ENCODE results near the gene POU6F2. TPM values are rescaled to one million over a fixed set of nuclear protein-coding genes. Genes with fewer than 3 reads are reported as not detected.

Gene POU6F2
- total and polyA plus RNA-seq, 2 of the 4 experiments (the other 2 are of a cell fraction) = not detected

DNA sequence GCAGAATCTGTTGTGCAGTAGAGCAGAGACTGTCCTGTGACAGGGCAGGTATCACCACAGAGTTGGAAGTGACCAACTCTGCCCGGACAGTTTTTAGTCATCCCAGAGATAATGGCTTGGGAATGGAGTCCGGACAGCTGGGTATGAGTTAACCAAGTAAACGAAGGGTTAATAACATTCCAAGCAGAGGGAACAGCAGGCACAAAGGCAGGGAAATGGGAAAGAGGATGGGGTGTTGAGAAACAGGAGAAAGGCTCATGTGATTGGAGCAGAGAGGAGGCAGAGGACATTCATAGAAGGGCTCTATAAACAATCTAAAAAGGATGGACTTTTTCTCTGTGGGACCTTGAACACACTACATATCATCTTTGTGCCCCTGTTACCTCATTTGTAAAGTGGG lies 456.3 kb downstream of the POU6F2 start:
- in situ Hi-C loops (cut with MboI; ENCODE audit: low sequenced_read_pairs) (no loop called here), intact Hi-C loops (cut with micrococcal nuclease) (no loop called here)

More for the DNA sequence above, 456.3 kb downstream of the POU6F2 start:
- Histone ChIP-seq H3K4me2 (ENCODE audit: low read depth, low read length) (no peak overlapping the region), H3K4me1 (ENCODE audit: control insufficient read depth, insufficient read depth, low read length) (no peaks in the 10 kb centered on the region), H2BK20ac (ENCODE audit: low read depth, low read length) (no peak overlapping the region), H2AK9ac (replicated peaks; ENCODE audit: low read depth, low read length, poor library complexity) (no peak overlapping the region), H3K56ac (ENCODE audit: extremely low read depth, insufficient read depth, low read length) (no peak overlapping the region), H2AFZ (replicated peaks; ENCODE audit: low read length, poor library complexity) (no peak overlapping the region), H3K18ac (ENCODE audit: low read depth, low read length) (no peak overlapping the region), H3K4ac (ENCODE audit: low read depth, low read length) (no peak overlapping the region), H2BK15ac (ENCODE audit: low read depth, low read length) (no peak overlapping the region), H3K9me1 (ENCODE audit: insufficient read depth, low read length) (no peaks in the 10 kb centered on the region), H3K27me3 (ENCODE audit: control insufficient read depth, insufficient read depth, low read length) (peaks cover 2% of the 10 kb centered on the region; the same call in 1 of the 2 replicates), H4K91ac (ENCODE audit: insufficient read depth, low read depth, low read length) (no peak overlapping the region), H3K9me3 (ENCODE audit: control insufficient read depth, insufficient read depth, low read length) (no peaks in the 10 kb centered on the region), H4K20me1 (ENCODE audit: insufficient read depth, low read length) (no peaks in the 10 kb centered on the region), H2BK5ac (ENCODE audit: low read depth, low read length, poor library complexity, severe bottlenecking) (no peak overlapping the region), H3K36me3 (ENCODE audit: control insufficient read depth, insufficient read depth, low read length) (no peaks in the 10 kb centered on the region), H2BK120ac (ENCODE audit: low read depth, low read length) (no peak overlapping the region), H3K4me3 (ENCODE audit: insufficient read depth, low read depth, low read length) (no peak overlapping the region), H3K27ac (ENCODE audit: insufficient read depth, low read length) (no peak overlapping the region), H3K79me1 (ENCODE audit: low read depth in 1 of 2, low read length in 2 of 2) (no peaks in the 10 kb centered on the region), H3K23ac (ENCODE audit: low read depth, low read length) (no peak overlapping the region), H3K9ac (ENCODE audit: low read depth, low read length) (no peak overlapping the region), H4K5ac (ENCODE audit: low read depth, low read length) (no peak overlapping the region), H2AK5ac (ENCODE audit: low read depth, low read length) (no peak overlapping the region), H4K8ac (ENCODE audit: low read depth in 2 of 2, low read length in 2 of 2) (no peak overlapping the region), H3K14ac (replicated peaks; ENCODE audit: low read depth, low read length) (no peak overlapping the region)
- ATAC-seq (ENCODE audit: low read depth) (no peak), DNase-seq (no peak)
- no TSS peak for BruUV-seq (replicated peaks)
- ChIA-PET POLR2A (ENCODE audit: unreplicated experiment) (no interaction called here), CTCF (interaction anchor here (1.0 kb wide), 1 partner anchor 20 kb away, joined by 3 read pairs; no protein-coding TSS in a partner anchor)
- dilution Hi-C loops (cut with HindIII; ENCODE audit: low sequenced_read_pairs, unreplicated experiment) = no loop called here
- WGBS, 2 experiments (ENCODE audit: extremely low coverage in 2 of 2, insufficient read length in 1 of 2) = 20% methylated on average over 1 of the region's 3 CpGs; no CpG with 5 or more reads in 1 of the 2 experiments
- TF ChIP-seq CEBPB (IDR thresholded peaks at IDR 0.05; ENCODE audit: low read depth, low read length) = no peak
- no peak for TF ChIP-seq MAZ (IDR thresholded peaks at IDR 0.05; ENCODE audit: borderline replicate concordance, low read depth, low read length)
- TF ChIP-seq BHLHE40 (IDR thresholded peaks at IDR 0.05; ENCODE audit: low read depth, low read length) = no peak
- no peak for TF ChIP-seq MXI1 (IDR thresholded peaks at IDR 0.05; ENCODE audit: borderline replicate concordance, low read depth, low read length)
- no peak for TF ChIP-seq MAFK (IDR thresholded peaks at IDR 0.05; ENCODE audit: low read depth, low read length)
- no peak for TF ChIP-seq RCOR1 (IDR thresholded peaks at IDR 0.05; ENCODE audit: insufficient replicate concordance, low read length)
- TF ChIP-seq, protein P1, sequence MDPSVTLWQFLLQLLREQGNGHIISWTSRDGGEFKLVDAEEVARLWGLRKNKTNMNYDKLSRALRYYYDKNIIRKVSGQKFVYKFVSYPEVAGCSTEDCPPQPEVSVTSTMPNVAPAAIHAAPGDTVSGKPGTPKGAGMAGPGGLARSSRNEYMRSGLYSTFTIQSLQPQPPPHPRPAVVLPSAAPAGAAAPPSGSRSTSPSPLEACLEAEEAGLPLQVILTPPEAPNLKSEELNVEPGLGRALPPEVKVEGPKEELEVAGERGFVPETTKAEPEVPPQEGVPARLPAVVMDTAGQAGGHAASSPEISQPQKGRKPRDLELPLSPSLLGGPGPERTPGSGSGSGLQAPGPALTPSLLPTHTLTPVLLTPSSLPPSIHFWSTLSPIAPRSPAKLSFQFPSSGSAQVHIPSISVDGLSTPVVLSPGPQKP (IDR thresholded peaks at IDR 0.05; ENCODE audit: borderline replicate concordance, low read depth, low read length) = no peak
- no peak for TF ChIP-seq FOS (IDR thresholded peaks at IDR 0.05; ENCODE audit: low read depth, low read length)
- TF ChIP-seq, protein P2, sequence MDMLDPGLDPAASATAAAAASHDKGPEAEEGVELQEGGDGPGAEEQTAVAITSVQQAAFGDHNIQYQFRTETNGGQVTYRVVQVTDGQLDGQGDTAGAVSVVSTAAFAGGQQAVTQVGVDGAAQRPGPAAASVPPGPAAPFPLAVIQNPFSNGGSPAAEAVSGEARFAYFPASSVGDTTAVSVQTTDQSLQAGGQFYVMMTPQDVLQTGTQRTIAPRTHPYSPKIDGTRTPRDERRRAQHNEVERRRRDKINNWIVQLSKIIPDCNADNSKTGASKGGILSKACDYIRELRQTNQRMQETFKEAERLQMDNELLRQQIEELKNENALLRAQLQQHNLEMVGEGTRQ (IDR thresholded peaks at IDR 0.05; ENCODE audit: low read depth, low read length) = no peak
- no peak for TF ChIP-seq POLR2A (IDR thresholded peaks at IDR 0.05; ENCODE audit: low read depth, low read length)
- TF ChIP-seq NFE2L2 (IDR thresholded peaks at IDR 0.05; ENCODE audit: low read depth, low read length) = no peak
- TF ChIP-seq RAD21 (IDR thresholded peaks at IDR 0.05; ENCODE audit: low read length) = no peak
- no peak for TF ChIP-seq CHD1 (IDR thresholded peaks at IDR 0.05; ENCODE audit: low read depth, low read length)
- TF ChIP-seq RFX5 (IDR thresholded peaks at IDR 0.05; ENCODE audit: low read depth, low read length) = no peak
- TF ChIP-seq, protein P3, sequence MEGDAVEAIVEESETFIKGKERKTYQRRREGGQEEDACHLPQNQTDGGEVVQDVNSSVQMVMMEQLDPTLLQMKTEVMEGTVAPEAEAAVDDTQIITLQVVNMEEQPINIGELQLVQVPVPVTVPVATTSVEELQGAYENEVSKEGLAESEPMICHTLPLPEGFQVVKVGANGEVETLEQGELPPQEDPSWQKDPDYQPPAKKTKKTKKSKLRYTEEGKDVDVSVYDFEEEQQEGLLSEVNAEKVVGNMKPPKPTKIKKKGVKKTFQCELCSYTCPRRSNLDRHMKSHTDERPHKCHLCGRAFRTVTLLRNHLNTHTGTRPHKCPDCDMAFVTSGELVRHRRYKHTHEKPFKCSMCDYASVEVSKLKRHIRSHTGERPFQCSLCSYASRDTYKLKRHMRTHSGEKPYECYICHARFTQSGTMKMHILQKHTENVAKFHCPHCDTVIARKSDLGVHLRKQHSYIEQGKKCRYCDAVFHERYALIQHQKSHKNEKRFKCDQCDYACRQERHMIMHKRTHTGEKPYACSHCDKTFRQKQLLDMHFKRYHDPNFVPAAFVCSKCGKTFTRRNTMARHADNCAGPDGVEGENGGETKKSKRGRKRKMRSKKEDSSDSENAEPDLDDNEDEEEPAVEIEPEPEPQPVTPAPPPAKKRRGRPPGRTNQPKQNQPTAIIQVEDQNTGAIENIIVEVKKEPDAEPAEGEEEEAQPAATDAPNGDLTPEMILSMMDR (conservative IDR thresholded peaks at IDR 0.05; ENCODE audit: low read depth, low read length) = no peak
- no peak for TF ChIP-seq SMC3 (IDR thresholded peaks at IDR 0.05; ENCODE audit: low read depth, low read length)

All from IMR-90 (cell line).